ENCODE measurements around the gene SYT7. TPM values are rescaled to one million over a fixed set of nuclear protein-coding genes. Genes with fewer than 3 reads are reported as not detected.

SYT7 gene
- total RNA-seq, 1 donor from 2014 or later = 3.4 TPM

- Histone ChIP-seq H3K36me3 (no peaks in the 10 kb centered on the region), H3K4me3 (no peak overlapping the region), H3K9me3 (no peaks in the 10 kb centered on the region), H3K27me3 (no peaks in the 10 kb centered on the region), H3K4me1 (no peaks in the 10 kb centered on the region), H3K27ac (no peak overlapping the region)
- intact Hi-C loops (cut with DNase I) = no loop called here
- DNase-seq (ENCODE audit: extremely low spot score in 2 of 2) = no peak
- TF ChIP-seq POLR2A (IDR thresholded peaks at IDR 0.05) (no peak), CTCF (IDR thresholded peaks at IDR 0.05) (no peak), POLR2AphosphoS5 (IDR thresholded peaks at IDR 0.05; ENCODE audit: insufficient read depth in 1 of 2, low read depth in 1 of 2) (no peak)
Observed at GRCh38 chr11:61539831-61540357, 41.0 kb downstream of the SYT7 start.

DNA sequence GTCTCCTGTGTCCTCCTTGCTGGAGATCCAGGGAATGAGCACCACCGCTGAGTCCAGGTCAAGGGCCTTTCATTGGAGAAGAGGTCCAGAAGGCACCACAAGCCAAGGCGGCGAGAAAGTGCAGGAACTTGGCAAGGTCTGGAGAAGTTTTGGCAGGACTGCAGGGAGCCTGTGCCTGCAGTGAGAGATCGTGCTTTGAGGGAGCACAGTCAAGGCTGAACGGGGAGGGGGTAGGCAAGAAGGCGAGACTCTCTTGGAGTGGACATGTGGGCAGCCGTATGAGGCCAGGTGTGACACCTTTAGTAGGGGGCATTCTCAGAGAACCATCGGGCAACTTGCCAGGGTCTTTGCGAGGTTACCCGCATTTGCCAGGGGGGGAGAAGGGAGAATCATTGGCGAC is 41.9 kb downstream of the SYT7 start:
- Histone ChIP-seq H3K27ac (no peak overlapping the region), H3K36me3 (no peaks in the 10 kb centered on the region), H3K4me1 (no peaks in the 10 kb centered on the region), H3K9me3 (no peaks in the 10 kb centered on the region), H3K4me3 (no peak overlapping the region), H3K27me3 (no peaks in the 10 kb centered on the region)
- no peak for DNase-seq (ENCODE audit: extremely low spot score in 2 of 2)
- no peak for TF ChIP-seq POLR2A (IDR thresholded peaks at IDR 0.05)
- no peak for TF ChIP-seq POLR2AphosphoS5 (IDR thresholded peaks at IDR 0.05; ENCODE audit: insufficient read depth in 1 of 2, low read depth in 1 of 2)
- no peak for TF ChIP-seq CTCF (IDR thresholded peaks at IDR 0.05)
- intact Hi-C loops (cut with DNase I) = no loop called here

DNA sequence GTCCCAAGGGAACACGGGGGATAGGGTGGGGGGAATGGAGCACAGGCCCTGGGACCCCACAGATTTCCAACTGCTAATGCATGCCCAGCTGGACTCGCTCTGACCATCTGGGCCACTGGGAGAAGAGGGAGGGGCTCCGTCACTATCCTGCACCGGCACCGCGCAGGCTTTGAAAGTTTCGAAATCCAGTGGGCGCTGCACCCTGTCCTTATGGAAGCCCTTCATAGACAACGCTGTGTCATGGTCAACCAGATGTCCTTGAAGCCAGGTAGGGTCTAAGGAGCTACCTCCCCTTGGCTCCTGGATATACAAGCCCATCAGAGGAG is 42.3 kb downstream of the SYT7 start:
- H3K36me3 ChIP-seq = no peaks in the 10 kb centered on the region
- intact Hi-C loops (cut with DNase I) = no loop called here
- H3K9me3 ChIP-seq = no peaks in the 10 kb centered on the region
- no peaks in the 10 kb centered on the region for H3K27me3 ChIP-seq
- no peak overlapping the region for H3K27ac ChIP-seq
- no peak for TF ChIP-seq CTCF (IDR thresholded peaks at IDR 0.05)
- TF ChIP-seq POLR2A (IDR thresholded peaks at IDR 0.05) = no peak
- TF ChIP-seq POLR2AphosphoS5 (IDR thresholded peaks at IDR 0.05; ENCODE audit: insufficient read depth in 1 of 2, low read depth in 1 of 2) = no peak
- H3K4me3 ChIP-seq = no peak overlapping the region
- no peaks in the 10 kb centered on the region for H3K4me1 ChIP-seq
- no peak for DNase-seq (ENCODE audit: extremely low spot score in 2 of 2)

- no peaks in the 10 kb centered on the region for H3K27me3 ChIP-seq
- H3K27ac ChIP-seq = no peak overlapping the region
- H3K36me3 ChIP-seq = no peaks in the 10 kb centered on the region
- no peak overlapping the region for H3K4me3 ChIP-seq
- intact Hi-C loops (cut with DNase I) = no loop called here
- no peaks in the 10 kb centered on the region for H3K9me3 ChIP-seq
- TF ChIP-seq CTCF (IDR thresholded peaks at IDR 0.05) = no peak
- TF ChIP-seq POLR2A (IDR thresholded peaks at IDR 0.05) = no peak
- TF ChIP-seq POLR2AphosphoS5 (IDR thresholded peaks at IDR 0.05; ENCODE audit: insufficient read depth in 1 of 2, low read depth in 1 of 2) = no peak
- no peaks in the 10 kb centered on the region for H3K4me1 ChIP-seq
- no peak for DNase-seq (ENCODE audit: extremely low spot score in 2 of 2)
Observed at GRCh38 chr11:61537326-61537725, 43.5 kb downstream of the SYT7 start.

GRCh38 chr11:61536676-61537270 is 44.1 kb downstream of the SYT7 start:
- intact Hi-C loops (cut with DNase I) = no loop called here

More at GRCh38 chr11:61536676-61537270, 44.1 kb downstream of the SYT7 start:
- no peak overlapping the region for H3K27ac ChIP-seq
- no peak for DNase-seq (ENCODE audit: extremely low spot score in 2 of 2)
- TF ChIP-seq POLR2AphosphoS5 (IDR thresholded peaks at IDR 0.05; ENCODE audit: insufficient read depth in 1 of 2, low read depth in 1 of 2) (no peak), CTCF (IDR thresholded peaks at IDR 0.05) (no peak), POLR2A (IDR thresholded peaks at IDR 0.05) (no peak)
- H3K36me3 ChIP-seq = no peaks in the 10 kb centered on the region
- H3K4me3 ChIP-seq = no peak overlapping the region
- H3K27me3 ChIP-seq = no peaks in the 10 kb centered on the region
- H3K9me3 ChIP-seq = no peaks in the 10 kb centered on the region
- H3K4me1 ChIP-seq = no peaks in the 10 kb centered on the region
